ENCODE data around the gene SPTLC2.

The SPTLC2 gene

DNA sequence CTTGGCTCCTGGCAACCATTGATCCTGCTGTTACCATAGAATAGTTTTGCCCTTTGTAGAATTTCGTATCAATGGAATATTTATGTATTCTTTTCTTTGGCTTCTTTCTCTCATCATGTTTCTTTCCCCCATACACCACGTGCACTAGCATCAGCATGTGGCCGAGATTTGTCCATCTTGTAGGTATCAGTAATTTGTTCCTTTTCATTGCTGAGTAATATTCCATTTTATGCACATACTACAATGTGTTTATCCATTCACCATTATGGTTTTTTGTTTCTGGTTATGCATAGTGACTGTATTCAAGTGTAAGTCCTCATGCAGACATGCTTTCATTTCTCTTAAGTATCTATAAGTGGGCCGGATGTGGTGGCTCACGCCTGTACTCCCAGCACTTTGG, 113.3 kb downstream of the SPTLC2 start:
- DNase-seq (ENCODE audit: low read depth) = no peak

DNA sequence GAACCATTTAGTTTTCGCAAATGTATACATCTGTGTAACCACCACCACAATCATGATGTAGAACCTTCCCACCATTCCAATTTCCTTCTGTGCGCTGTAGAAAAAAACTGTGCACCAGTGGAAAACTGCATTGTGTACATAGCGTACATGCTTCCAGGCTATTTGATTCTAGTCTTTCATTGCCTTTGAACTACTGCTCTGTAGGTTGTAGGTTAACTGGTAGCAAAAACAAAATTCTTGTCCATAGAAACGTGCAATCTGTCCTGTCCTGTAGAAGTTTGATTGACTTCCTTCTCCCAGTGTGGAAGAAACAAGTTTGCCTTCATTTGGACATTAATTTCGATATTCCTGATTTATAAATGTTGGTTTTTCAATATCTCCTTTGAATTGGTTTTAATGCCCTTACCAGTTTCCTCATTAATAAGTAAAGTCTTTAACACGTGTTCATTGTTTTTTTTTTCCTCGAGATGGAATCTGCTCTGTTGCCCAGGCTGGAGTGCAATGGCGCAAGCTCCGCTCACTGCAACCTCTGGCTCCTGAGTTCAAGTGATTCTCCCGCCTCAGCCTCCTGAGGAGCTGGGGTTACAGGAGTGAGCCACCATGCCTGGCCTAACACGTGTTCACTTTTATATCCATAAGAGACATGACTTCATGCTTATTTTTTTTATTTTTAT, 114.2 kb downstream of the SPTLC2 start:
- DNase-seq (ENCODE audit: low read depth) = no peak

DNA sequence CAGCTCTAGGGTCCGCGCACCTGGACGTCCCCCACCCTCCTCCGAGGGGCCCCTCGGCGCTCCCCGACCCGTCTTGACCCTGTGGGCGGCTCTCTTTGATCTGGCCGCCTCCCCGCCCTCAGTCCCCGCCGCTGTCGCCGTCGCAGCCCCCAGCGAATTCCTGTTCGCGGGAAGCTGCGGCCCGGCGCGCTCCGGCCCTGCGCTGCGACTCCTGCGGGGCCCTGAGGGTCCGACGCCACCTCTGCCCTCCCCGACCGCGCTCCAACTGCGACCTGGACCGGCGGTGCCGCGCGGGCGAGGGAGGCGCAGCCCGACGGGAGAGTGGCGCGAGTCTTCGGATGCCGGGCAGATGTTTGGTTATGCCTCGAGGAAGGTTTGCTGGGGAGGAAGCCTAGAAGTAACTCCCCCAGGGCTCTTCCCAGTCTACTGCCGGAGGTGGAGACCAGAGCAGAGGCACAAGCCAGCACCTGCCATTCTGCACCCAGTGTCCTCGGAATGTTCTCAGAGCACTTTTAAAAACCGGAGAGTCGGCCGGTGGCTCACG, 117.4 kb downstream of the SPTLC2 start:
- no peak for DNase-seq (ENCODE audit: low read depth)

DNA sequence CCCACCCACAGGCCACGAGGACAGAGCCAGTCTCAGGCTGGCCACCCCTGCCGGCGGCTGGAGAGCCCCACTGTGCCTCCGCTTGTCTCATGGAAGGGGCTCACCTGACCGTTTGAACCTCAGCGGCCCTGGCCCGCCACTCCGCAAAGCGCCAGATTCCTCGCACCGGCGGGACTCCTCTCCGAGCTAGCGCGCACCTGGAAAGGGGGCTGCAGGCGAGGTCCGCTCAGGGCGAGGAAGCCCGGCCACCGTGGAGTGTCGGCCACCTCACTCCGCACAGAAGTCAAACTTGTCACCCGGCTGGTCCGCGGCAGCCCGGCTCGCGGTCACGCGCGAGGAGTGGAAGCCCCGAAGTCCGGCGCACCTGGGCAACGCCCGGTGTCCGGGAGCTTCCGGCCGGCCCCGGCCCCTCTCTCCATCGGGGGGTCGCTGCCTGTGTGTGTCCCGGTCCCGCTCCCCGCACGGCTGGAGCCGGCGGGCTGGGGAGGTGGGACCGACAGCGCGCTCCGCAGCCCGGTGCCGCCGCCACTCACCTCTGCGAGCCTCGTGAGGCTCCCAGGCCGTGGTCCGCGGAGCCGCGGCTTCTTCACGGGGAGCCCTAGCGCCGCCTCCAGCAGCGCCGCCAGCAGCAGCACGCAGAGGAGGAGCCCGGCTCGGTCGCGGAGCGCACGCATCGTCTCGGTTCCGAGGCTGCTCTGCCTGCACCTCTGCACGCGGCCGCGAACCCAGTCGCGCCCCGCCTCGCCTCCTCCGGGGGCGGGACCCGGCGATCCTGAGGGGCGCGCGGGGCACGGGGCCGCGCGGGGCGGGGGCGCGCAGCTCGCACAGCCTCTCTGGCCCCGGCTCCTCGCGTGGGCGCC, 118.1 kb downstream of the SPTLC2 start, which contains the start of gene ISM2:
Gene ISM2 (minus strand): TSS at position 697 of the 860 bp plus-strand sequence. CDS start 23 bp downstream, at position 674.
- no peak for DNase-seq (ENCODE audit: low read depth)

DNA sequence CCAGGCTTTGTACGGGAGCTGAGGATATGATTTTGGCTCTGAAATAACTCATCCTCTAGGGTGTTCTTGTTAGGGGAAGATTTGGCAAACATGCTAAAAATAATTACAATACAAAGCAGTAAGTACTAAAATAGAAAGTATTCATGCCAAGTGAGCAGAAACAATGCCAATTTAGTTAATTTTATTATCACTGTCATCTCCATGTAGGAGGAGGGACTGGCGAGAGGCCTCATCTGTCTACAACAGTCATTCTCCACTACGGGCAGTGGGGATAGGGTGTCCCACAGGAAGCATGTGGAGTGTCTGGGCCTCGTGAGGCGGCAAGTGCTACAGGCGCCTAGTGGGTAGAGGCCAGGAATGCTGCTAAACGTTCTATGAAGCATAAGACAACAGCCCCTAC, 121.1 kb downstream of the SPTLC2 start:
- DNase-seq (ENCODE audit: low read depth) = no peak

DNA sequence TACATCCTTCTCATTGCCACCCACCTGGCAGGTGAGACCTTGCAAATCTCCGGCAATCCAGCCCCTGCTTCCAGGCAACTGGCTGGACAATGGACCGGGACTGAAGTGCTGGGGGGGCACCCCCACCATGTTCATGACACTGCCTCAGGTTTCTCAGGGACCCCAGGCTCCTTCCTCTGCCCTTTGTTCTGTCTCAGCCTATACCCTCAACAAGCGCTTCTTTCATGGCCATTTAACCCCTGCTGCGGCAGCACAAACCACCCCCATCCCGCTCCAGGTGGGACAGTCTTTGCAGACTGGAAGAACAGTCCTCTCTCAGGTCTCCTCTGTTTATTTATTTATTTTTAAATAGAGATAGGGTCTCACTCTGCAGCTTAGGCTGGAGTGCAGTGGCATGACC, 125.4 kb downstream of the SPTLC2 start:
- no peak for DNase-seq (ENCODE audit: low read depth)

DNA sequence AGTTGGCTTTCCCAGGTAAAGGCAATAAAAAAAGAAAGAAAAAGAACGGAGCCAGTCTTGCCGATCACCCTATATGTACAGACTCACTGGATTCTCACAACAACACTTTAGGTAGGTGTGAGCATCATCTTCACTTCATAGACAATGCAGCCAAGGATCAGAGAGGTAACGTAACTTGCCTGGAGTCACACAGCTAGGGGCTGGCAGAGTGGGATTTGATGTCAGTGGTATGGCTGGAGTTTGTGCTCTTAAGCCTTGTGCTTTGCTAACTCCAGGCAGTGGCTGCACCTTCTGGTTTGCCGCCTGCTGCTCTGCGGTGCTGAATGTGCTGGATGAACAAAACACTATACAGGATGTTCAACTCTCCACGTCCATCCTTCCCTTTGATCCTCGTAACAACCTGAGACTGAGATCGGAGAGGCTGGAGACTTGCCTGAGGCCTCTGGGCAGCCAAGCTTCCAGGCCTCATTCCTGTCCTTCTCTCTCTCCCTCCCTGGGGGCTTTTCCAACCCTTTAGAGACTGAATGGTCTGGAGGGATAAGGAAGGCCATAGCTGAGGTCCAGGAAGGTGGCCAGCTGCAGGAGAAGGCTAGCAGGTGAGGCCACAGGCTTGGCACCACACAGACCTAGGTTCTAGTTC, 126.0 kb downstream of the SPTLC2 start:
- DNase-seq (ENCODE audit: low read depth) = no peak

DNA sequence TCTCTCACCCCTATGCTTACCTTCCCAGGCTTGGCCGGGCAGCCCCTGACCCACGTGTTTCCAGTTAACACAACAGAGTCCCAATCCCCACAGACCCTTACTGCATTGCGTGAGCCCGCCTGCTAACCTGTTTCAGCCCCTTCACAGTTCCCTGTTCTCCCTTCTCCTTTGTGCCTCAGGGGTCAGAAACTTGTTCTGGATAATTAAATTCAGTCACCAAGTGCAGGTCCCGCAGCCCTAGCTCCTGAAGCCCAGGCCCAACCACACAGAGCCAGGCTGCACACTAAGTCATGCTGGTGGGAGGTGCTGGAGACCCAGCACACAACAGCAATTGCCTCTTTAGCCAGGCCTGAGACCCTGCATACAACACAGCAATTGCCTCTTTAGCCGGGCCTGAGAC, 127.4 kb downstream of the SPTLC2 start:
- DNase-seq (ENCODE audit: low read depth) = no peak

DNA sequence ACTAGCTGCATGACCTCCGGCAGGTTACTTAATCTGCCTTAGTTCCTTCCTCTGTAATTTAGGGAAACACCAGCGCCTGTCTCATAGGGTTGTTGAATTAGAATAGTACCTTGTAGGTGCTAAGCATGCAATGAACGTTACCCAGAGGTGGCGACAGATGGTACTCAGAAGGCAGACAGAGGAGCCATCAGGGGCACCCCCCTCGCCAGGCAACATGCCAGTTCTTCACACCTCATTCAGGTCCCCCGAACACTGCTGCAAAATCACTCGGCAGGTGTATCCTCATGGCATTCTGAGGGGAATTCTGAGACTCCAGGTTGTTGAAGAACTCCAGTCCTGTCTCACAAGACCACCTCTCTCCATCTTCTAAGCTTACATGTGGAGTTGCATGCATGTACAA, 127.9 kb downstream of the SPTLC2 start:
- no peak for DNase-seq (ENCODE audit: low read depth)

DNA sequence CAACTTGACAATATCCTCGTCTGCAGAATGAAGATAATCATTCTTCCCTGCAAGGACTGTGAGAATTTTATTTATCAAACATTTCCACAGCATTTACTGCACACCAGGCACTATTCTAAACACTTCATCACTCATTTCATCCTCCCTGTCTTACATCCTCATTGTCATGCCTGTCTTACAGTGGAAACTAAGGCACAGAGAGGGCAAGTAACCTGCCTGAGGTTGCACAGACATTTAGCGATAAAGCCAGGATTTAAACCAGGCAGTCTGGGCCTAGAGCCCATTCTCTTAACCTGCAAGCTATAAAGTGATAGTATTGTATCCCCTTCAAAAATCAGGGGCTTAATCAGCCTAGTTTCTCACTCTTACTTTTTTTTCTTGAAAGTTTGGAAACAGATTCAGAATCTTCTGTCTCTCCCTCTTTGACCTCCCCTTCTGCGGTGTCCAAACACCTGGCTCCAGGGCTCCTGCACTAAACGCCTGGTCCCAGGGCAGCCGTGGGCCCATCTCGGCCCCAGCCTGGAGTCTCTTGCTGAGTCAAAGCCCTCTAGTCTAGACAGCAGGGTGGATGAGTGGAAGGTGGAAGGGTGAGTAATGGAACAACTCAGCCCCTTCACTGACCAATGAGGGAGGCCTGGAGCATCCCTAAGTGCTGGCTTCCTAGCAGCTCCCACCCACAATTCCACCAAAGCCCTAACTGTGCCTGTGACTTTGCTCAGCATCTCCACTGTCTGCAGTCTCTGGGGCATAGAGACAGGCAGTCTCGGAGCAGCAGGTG, 130.3 kb downstream of the SPTLC2 start:
- no peak for DNase-seq (ENCODE audit: low read depth)

DNA sequence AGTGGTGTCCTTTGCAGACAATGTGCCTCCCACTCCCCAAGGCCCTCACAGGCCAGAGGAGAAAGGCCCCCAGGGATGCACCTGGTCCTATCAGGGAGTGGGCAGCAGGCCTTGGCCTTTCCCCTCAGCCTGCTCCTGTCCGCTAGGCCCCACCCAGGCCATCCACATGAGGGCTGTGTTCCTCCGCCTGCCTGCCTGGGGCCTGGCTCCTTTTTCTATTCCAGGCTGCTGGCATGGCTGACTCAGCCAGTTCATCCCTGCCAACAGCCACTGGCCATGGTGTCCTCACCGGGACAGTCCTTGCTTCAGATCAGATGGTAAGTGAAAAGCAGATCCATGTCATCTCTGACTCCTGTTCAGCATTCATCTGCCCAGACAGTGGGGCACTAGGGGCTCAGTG, 131.2 kb downstream of the SPTLC2 start:
- DNase-seq (ENCODE audit: low read depth) = no peak

DNA sequence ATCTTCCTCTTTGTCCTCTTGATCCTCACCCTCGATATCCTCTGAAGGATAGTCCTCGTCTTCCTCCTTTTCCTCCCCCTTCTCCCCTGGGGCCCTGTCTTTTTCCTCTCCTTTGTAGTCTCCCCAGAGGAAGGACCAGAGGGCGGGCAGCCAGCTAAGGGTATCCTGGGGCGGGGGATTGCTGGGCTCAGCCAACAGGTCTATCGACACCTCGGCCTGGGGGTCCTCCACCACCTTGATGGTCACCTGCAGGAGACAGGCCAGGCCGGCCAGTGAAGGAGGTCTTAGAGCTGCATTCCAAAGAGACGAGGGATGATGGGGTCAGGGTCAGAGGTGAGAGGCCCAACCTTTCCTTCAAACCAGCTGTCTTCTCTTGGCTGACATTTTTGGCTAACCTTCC, 134.0 kb downstream of the SPTLC2 start:
- no peak for DNase-seq (ENCODE audit: low read depth)

DNA sequence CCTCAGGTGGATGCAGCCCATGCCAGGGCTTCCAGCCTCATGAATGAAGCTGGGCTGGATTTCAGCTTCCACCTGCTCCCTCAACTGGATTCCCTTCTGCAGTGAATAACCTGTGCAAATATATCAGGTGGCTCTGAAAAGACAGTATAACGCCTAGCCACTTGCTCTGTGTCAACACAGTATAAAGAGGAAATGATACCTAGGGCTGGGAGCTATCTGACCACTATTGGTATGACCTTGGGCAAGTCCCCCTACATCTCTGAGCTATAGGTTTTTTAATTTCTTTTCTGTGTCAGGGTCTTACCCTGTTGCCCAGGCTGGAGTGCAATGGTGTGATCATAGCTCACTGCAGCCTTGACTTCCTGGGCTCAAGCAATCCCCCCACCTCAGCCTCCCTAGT, 137.6 kb downstream of the SPTLC2 start:
- no peak for DNase-seq (ENCODE audit: low read depth)

DNA sequence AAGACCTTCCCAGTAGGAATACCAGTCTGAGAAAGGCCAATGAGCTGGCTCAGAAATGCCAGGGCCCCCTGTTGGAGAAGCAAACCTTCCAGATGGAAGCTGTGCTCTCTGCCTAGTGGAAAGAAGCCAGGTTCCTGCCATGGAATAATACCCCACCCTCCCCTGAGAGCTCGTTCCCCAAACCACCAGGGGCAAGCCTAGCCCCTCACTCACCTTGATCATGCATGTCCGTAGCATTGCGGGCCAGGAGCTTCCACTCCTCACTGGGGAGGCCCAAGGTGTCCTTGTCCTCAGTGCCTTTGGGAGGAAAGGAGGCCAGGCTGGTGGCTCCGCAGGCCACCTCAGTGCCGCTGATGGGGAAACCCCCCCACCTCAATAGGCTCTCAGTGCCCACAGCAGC, 138.4 kb downstream of the SPTLC2 start:
- no peak for DNase-seq (ENCODE audit: low read depth)

DNA sequence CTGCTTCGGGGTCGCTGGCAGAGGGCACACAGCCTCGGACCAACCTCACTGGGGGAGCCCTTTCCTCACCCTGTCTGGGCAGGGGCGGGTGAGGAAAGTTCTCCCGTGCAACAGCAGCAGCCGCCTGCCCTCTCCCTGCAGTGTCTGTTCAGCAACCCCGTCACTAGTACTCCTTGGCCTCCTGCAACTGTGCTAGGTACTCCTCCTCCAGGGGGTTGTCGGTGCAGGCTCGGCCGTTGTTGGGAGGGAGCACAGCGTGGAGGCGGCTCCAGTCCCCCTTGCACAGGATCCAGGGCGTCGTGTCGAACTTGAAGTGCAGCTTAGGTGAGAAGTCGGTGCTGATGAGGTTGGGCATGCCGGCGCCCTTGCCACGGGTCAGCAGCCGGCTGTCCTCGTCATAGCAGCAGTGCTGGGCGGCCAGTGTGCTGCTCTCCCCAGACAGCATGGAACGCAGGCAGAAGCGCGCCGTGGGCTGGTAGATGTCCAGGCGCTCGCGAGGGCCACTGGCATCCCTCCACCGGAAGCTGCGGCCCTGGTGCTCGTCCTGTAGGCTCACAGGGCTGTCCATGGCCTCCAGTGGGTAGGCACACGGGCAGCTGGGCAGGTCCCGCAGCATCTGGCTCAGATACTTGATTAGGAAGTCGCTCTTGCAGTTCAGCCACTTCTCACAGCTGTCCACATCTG, 140.9 kb downstream of the SPTLC2 start:
- DNase-seq (ENCODE audit: low read depth) = no peak

DNA sequence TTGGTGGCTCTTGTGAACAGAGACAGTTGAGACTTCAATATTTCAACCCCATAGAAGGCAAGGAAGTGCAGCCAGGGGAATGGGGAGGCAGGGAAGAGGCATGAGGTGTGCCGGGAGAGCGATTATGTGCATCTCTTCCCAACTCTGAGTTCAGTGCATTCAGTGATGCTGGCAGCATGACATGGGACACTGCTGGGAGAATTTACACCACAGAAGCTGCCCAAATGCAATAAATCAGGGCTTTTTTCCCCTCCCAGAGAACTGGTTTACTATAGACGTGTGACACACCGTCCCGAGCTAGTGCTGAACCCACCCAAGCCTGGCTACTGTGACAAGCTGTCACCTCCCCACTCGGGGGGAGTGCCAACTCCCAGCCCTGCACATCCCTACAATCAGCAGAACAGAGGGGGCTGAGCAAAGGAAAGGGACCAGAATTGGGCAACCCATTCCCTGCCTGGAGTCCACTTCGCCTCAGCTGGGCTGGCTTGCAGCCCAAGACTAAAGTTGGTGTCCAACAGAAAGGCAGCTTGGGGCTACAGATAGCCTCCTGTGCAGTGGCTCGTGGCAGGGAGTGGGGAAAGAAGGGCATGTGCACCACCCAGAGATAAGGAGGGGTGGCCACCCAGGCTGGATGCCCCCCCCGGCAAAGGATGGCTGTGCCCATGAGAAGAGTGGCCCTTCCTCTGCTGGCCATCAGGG, 141.8 kb downstream of the SPTLC2 start:
- no peak for DNase-seq (ENCODE audit: low read depth)

DNA sequence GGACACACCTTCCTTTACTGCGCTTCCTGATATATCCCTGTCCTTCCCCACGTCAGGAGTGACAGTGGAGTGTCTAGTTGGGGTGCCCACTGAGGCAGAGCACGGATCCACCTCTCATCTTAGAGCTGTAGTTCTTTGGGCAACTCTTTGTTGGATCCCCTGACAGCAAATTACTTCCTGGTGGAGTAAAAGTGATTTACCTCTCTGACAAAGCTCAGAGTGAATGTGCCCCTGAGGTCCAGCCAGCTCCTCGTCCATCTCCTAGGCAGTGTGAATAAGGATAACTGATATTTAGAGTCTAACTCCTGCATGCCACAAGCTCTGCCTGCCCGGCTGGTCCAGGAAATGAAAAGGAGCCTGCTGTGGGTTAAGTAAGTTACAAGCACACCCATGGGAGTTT, 142.5 kb downstream of the SPTLC2 start:
- DNase-seq (ENCODE audit: low read depth) = no peak

DNA sequence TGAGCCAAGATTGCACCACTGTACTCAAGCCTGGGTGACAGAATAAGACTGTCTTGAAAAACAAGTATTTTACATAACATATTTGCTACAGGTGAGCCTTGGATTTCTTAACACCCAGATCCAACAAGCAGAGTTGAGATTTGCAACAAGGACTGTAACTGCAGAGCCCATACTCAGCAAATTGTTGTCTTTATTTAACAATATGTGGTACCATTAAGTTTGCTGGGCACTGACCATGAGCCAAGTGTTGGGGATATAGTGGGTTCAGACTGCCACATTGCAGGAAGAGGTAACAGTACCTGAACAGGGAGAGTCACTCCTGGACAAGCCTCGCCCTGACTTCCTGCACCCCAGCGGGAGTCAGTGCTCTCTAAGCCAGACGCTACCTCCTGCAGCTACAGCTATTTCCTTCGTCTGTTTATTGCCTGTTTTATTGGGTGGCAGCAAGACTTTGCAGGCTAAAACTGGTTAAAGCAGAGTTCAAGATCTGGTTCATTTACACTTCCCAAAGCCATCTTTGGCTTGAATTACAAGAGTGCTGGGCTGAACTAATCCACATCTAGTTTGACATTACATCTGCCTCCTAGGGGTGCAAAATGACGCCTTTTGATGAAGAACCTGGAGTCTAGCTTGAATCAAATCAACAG, 146.1 kb downstream of the SPTLC2 start:
- DNase-seq (ENCODE audit: low read depth) = no peak

DNA sequence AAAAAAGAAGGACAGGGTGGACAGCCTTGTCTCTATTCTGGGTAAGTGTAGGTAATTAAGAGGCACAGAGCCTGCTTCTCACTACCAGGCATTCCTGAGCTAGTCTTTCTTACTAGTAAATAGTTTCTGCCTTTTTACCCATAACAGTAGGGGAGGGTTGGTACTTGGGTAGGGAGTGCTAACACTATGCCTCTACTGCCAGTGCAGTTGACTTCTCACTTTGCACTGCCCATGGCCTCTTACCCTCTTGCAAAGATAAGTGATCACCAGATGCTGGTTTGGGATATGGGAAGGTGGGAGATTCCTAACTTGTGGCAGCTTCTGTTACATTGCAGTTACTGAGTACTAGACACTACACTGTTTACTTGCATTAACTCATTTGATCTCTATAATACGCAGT, 146.9 kb downstream of the SPTLC2 start:
- DNase-seq (ENCODE audit: low read depth) = no peak

DNA sequence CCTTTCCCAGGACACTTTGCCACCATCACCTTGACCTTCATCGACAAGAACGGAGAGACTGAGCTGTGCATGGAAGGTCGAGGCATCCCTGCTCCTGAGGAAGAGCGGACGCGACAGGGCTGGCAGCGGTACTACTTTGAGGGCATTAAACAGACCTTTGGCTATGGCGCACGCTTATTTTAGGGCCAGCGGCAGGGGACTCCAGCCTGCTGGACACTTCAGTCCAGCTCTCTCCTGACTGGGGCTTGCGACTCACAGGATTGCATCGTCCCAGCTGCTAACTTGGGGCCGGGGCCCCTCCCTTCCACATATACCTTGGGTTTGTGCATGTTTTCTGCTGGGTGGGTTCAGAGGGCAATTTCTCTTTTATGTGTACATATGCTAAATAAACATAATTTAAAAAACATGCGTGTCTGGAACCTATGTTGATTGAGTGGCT, 147.4 kb downstream of the SPTLC2 start:
- DNase-seq (ENCODE audit: low read depth) = no peak

Measured in HS-27A (cell line).